Measurements from ENCODE around the gene MYCN.

Gene MYCN

DNA sequence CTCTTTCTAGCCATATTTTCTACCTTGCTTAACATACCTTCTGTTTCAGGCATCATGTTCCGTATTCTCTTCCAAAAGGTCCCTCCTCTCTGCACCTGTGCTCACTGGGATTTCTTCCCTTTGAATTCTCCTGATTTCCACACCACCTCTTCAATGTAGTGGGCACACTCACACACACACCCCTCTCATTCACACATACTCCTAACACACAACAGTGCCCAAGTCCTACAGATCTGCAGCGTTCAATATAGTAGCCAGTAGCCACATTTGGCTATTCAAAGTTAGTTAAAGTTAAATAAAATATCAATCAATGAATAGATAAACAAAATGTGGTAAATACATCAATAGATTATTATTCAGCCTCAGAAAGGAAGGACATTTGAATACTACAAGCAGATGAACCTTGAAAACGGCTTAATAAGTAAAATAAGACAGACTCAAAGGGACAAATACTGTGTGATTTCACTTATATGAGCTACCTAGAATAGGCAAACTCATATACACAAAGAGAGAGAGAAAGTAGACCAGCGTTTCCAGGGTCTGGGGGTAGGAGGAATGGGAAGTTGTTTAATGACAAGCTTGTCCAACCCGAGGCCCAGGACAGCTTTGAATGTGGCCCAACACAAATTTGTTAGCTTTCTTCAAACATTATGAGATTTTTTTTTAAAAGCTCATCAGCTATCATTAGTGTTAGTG is 34.4 kb downstream of the MYCN start:
- no peaks in the 10 kb centered on the region for H3K9me3 ChIP-seq (ENCODE audit: control extremely low read depth in 1 of 5, control insufficient read depth in 4 of 5, insufficient read depth in 2 of 5, low read depth in 1 of 5, low read length in 4 of 5)
- no peak overlapping the region for H3K4me3 ChIP-seq (ENCODE audit: control insufficient read depth in 1 of 7, extremely low read depth in 1 of 7, insufficient read depth in 4 of 7, low read depth in 2 of 7, low read length in 6 of 7)
- DNase-seq = no peak
- CTCF ChIA-PET = interaction anchor here (1.5 kb wide), 1 partner anchor 81 kb away, joined by 3 read pairs; no protein-coding TSS in a partner anchor
- no peaks in the 10 kb centered on the region for H3K27me3 ChIP-seq (replicated peaks in 2 of 5; ENCODE audit: control insufficient read depth in 4 of 5, insufficient read depth in 5 of 5, low read length in 4 of 5)
- H3K36me3 ChIP-seq (ENCODE audit: control insufficient read depth in 4 of 4, insufficient read depth in 4 of 4, low read length in 3 of 4) = no peaks in the 10 kb centered on the region
- WGBS (ENCODE audit: insufficient coverage) = 92% methylated on average over 1 of the region's 5 CpGs
- peaks cover 0 to 8% (median 4%) of the 10 kb centered on the region in 4 experiments for H3K4me1 ChIP-seq (ENCODE audit: control extremely low read depth in 1 of 4, control insufficient read depth in 4 of 4, insufficient read depth in 4 of 4, low read length in 3 of 4)
- H3K27ac ChIP-seq (ENCODE audit: insufficient read depth in 1 of 2, low read depth in 1 of 2, low read length in 2 of 2, poor library complexity in 1 of 2, severe bottlenecking in 2 of 2) = no peak overlapping the region
- POLR2A ChIA-PET = no interaction called here

DNA sequence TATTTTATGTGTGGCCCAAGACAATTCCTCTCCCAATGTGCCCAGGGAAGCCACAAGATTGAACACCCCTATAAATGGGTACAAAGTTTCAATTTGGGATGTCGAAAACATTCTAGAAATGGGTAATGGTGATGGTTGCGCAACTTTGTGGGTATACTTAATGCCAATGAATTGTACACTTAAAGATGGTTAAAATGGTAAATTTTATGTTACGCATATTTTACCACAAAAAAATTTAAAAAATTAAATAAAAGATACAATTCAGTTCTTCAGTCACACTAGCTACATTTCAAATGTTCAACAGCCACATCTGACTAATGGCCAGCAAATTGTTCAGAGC is 34.9 kb downstream of the MYCN start:
- Histone ChIP-seq H3K4me3 (ENCODE audit: control insufficient read depth in 1 of 7, extremely low read depth in 1 of 7, insufficient read depth in 4 of 7, low read depth in 2 of 7, low read length in 6 of 7) (no peak overlapping the region), H3K27ac (ENCODE audit: insufficient read depth in 1 of 2, low read depth in 1 of 2, low read length in 2 of 2, poor library complexity in 1 of 2, severe bottlenecking in 2 of 2) (no peak overlapping the region), H3K27me3 (replicated peaks in 2 of 5; ENCODE audit: control insufficient read depth in 4 of 5, insufficient read depth in 5 of 5, low read length in 4 of 5) (no peaks in the 10 kb centered on the region), H3K36me3 (ENCODE audit: control insufficient read depth in 4 of 4, insufficient read depth in 4 of 4, low read length in 3 of 4) (no peaks in the 10 kb centered on the region), H3K4me1 (ENCODE audit: control extremely low read depth in 1 of 4, control insufficient read depth in 4 of 4, insufficient read depth in 4 of 4, low read length in 3 of 4) (peaks cover 0 to 8% (median 4%) of the 10 kb centered on the region in 4 experiments), H3K9me3 (ENCODE audit: control extremely low read depth in 1 of 5, control insufficient read depth in 4 of 5, insufficient read depth in 2 of 5, low read depth in 1 of 5, low read length in 4 of 5) (no peaks in the 10 kb centered on the region)
- no CpG with 5 or more reads among the region's 3 CpGs for WGBS (ENCODE audit: insufficient coverage)
- POLR2A ChIA-PET = no interaction called here
- no peak for DNase-seq
- CTCF ChIA-PET = interaction anchor here (1.5 kb wide), 1 partner anchor 81 kb away, joined by 3 read pairs; no protein-coding TSS in a partner anchor

DNA sequence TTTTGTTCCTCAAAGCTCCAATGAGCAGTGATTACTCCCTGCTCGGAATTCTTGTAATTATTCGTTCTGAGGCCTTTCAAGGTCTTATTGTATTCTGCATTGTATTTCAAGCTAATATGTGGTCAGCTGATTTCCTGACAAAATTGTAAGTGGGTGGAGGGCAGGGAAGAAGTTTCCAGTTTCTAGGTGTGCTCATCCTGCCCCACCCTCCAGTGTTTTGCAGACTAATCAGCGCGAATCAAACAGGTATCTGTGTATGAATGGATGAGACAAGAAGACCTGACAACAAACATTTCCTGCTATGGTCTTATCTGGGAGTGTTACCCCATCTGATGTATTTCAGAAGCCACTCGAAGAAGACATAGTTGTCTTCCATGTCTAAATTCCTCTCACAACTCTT is 35.3 kb downstream of the MYCN start:
- ChIA-PET CTCF (interaction anchor here (1.5 kb wide), 1 partner anchor 82 kb away, joined by 3 read pairs; no protein-coding TSS in a partner anchor), POLR2A (no interaction called here)
- no peak overlapping the region for H3K27ac ChIP-seq (ENCODE audit: insufficient read depth in 1 of 2, low read depth in 1 of 2, low read length in 2 of 2, poor library complexity in 1 of 2, severe bottlenecking in 2 of 2)
- H3K4me1 ChIP-seq (ENCODE audit: control extremely low read depth in 1 of 4, control insufficient read depth in 4 of 4, insufficient read depth in 4 of 4, low read length in 3 of 4) = peaks cover 0 to 8% (median 4%) of the 10 kb centered on the region in 4 experiments
- DNase-seq = no peak
- no CpG with 5 or more reads among the region's 5 CpGs for WGBS (ENCODE audit: insufficient coverage)
- H3K4me3 ChIP-seq (ENCODE audit: control insufficient read depth in 1 of 7, extremely low read depth in 1 of 7, insufficient read depth in 4 of 7, low read depth in 2 of 7, low read length in 6 of 7) = no peak overlapping the region
- H3K9me3 ChIP-seq (ENCODE audit: control extremely low read depth in 1 of 5, control insufficient read depth in 4 of 5, insufficient read depth in 2 of 5, low read depth in 1 of 5, low read length in 4 of 5) = no peaks in the 10 kb centered on the region
- no peaks in the 10 kb centered on the region for H3K36me3 ChIP-seq (ENCODE audit: control insufficient read depth in 4 of 4, insufficient read depth in 4 of 4, low read length in 3 of 4)
- no peaks in the 10 kb centered on the region for H3K27me3 ChIP-seq (replicated peaks in 2 of 5; ENCODE audit: control insufficient read depth in 4 of 5, insufficient read depth in 5 of 5, low read length in 4 of 5)

DNA sequence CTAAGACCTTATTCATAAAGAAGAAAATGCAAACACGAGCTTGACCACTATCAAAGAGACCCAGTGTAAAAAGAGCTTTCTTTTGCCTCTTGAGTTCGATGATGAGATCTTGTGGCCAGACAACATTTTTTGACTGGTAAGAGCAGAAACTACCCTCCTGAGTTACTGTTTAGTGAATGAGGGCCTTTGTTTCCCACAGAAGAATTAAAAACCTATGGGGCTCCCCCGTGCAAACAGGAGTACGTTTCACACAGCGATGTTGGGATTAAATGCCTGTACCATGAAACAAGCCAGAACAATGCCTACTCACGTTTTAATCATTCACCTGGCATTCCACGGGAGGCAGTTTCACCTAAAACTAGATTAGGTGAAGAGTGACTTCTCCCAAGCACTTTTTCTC is 36.0 kb downstream of the MYCN start:
- POLR2A ChIA-PET = no interaction called here
- H3K36me3 ChIP-seq (ENCODE audit: control insufficient read depth in 4 of 4, insufficient read depth in 4 of 4, low read length in 3 of 4) = no peaks in the 10 kb centered on the region
- DNase-seq = no peak
- H3K27ac ChIP-seq (ENCODE audit: insufficient read depth in 1 of 2, low read depth in 1 of 2, low read length in 2 of 2, poor library complexity in 1 of 2, severe bottlenecking in 2 of 2) = no peak overlapping the region
- no peaks in the 10 kb centered on the region for H3K27me3 ChIP-seq (replicated peaks in 2 of 5; ENCODE audit: control insufficient read depth in 4 of 5, insufficient read depth in 5 of 5, low read length in 4 of 5)
- H3K4me3 ChIP-seq (ENCODE audit: control insufficient read depth in 1 of 7, extremely low read depth in 1 of 7, insufficient read depth in 4 of 7, low read depth in 2 of 7, low read length in 6 of 7) = no peak overlapping the region
- H3K9me3 ChIP-seq (ENCODE audit: control extremely low read depth in 1 of 5, control insufficient read depth in 4 of 5, insufficient read depth in 2 of 5, low read depth in 1 of 5, low read length in 4 of 5) = no peaks in the 10 kb centered on the region
- CTCF ChIA-PET = interaction anchor here (1.5 kb wide), 1 partner anchor 82 kb away, joined by 3 read pairs; no protein-coding TSS in a partner anchor
- 98% methylated on average over 6 of the region's 7 CpGs for WGBS (ENCODE audit: insufficient coverage)
- peaks cover 0 to 8% (median 4%) of the 10 kb centered on the region in 4 experiments for H3K4me1 ChIP-seq (ENCODE audit: control extremely low read depth in 1 of 4, control insufficient read depth in 4 of 4, insufficient read depth in 4 of 4, low read length in 3 of 4)

DNA sequence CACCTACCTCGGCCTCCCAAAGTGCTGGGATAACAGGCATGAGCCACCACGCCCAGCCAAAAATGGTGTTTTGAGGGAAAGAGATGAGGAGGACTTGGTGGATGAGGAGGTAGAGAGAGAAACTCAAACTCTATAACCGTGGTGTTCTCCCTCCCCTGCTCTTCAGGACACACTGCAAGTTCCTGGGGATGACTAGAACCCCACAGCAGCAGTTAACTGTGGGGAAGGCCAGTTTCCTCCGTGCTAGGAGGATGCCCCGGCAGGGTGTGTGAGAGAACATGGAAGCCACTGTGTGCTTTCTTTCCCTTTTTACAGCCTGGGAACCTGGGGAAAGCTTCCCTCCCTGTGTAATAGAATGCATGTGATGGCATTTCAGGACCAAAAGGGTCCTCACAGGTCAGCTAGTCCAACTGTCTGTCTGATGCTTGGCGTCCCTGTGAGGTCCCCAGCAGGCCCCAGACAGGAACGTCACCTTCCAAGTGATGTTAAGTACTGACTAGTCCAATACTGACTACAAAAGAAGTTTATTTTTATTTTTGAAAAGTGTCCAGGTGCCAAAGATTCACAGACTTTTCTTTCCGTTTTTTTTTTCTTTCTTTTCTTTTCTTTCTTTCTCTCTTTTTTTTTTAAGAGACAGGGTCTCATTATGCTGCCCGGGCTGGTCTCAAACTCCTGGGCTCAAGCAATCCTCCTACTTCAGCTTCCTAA is 38.9 kb downstream of the MYCN start:
- 96% methylated on average over 8 of the region's 9 CpGs for WGBS (ENCODE audit: insufficient coverage)
- H3K4me3 ChIP-seq (ENCODE audit: control insufficient read depth in 1 of 7, extremely low read depth in 1 of 7, insufficient read depth in 4 of 7, low read depth in 2 of 7, low read length in 6 of 7) = no peak overlapping the region
- ChIA-PET CTCF (no interaction called here), POLR2A (no interaction called here)
- DNase-seq = no peak
- H3K27ac ChIP-seq (ENCODE audit: insufficient read depth in 1 of 2, low read depth in 1 of 2, low read length in 2 of 2, poor library complexity in 1 of 2, severe bottlenecking in 2 of 2) = no peak overlapping the region
- no peaks in the 10 kb centered on the region for H3K36me3 ChIP-seq (ENCODE audit: control insufficient read depth in 4 of 4, insufficient read depth in 4 of 4, low read length in 3 of 4)
- H3K27me3 ChIP-seq (replicated peaks in 2 of 5; ENCODE audit: control insufficient read depth in 4 of 5, insufficient read depth in 5 of 5, low read length in 4 of 5) = no peaks in the 10 kb centered on the region
- peaks cover 0 to 22% (median 15%) of the 10 kb centered on the region in 4 experiments for H3K4me1 ChIP-seq (ENCODE audit: control extremely low read depth in 1 of 4, control insufficient read depth in 4 of 4, insufficient read depth in 4 of 4, low read length in 3 of 4)
- H3K9me3 ChIP-seq (ENCODE audit: control extremely low read depth in 1 of 5, control insufficient read depth in 4 of 5, insufficient read depth in 2 of 5, low read depth in 1 of 5, low read length in 4 of 5) = no peaks in the 10 kb centered on the region

DNA sequence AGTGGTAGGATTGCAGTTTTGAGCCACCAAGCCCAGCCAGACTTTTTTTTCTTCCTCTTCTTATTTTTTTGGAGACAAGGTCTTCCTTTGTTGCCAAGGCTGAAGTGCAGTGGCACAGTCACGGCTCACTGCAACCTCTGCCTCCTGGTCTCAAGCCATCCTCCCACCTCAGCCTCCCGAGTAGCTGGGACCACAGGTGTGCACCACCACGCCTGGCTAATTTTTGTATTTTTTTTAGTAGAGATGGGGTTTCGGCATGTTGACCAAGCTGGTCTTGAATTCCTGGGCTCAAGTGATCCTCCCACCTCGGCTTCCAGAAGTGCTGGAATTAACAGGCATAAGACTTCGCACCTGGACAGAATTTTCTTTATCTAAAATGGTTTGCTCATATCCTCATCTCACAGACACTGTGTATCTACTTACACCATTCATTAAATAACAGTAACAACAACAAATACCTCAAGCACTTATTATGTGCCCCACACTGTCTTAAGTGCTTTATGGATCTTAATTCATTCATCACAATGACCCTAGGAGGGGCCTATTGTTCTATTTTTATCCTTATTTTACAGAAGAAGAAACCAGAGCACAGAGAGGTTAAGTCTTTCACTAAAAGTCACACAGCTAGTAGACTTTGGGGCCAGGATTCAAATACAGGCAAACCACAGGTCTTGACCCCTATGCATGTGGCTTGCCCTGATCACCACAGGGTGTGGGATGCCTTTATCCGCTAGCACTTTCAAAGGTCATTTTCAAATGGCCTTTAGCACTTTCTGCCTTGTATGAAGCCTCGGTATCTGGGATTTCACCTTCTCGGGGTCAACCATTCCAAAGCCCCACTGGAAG is 39.6 kb downstream of the MYCN start:
- no peaks in the 10 kb centered on the region for H3K36me3 ChIP-seq (ENCODE audit: control insufficient read depth in 4 of 4, insufficient read depth in 4 of 4, low read length in 3 of 4)
- CTCF ChIA-PET = no interaction called here
- H3K27me3 ChIP-seq (replicated peaks in 2 of 5; ENCODE audit: control insufficient read depth in 4 of 5, insufficient read depth in 5 of 5, low read length in 4 of 5) = no peaks in the 10 kb centered on the region
- POLR2A ChIA-PET = no interaction called here
- no peak overlapping the region for H3K4me3 ChIP-seq (ENCODE audit: control insufficient read depth in 1 of 7, extremely low read depth in 1 of 7, insufficient read depth in 4 of 7, low read depth in 2 of 7, low read length in 6 of 7)
- no peaks in the 10 kb centered on the region for H3K9me3 ChIP-seq (ENCODE audit: control extremely low read depth in 1 of 5, control insufficient read depth in 4 of 5, insufficient read depth in 2 of 5, low read depth in 1 of 5, low read length in 4 of 5)
- no peak for DNase-seq
- peaks cover 0 to 22% (median 15%) of the 10 kb centered on the region in 4 experiments for H3K4me1 ChIP-seq (ENCODE audit: control extremely low read depth in 1 of 4, control insufficient read depth in 4 of 4, insufficient read depth in 4 of 4, low read length in 3 of 4)
- no peak overlapping the region for H3K27ac ChIP-seq (ENCODE audit: insufficient read depth in 1 of 2, low read depth in 1 of 2, low read length in 2 of 2, poor library complexity in 1 of 2, severe bottlenecking in 2 of 2)
- 96% methylated on average over 8 of the region's 9 CpGs for WGBS (ENCODE audit: insufficient coverage)

Measured in common myeloid progenitor, CD34-positive (primary cell).